ENCODE measurements around the gene STEAP1B.
"Not testable (repeated sequence)": the region's sequence is repeated elsewhere in the genome, so short reads cannot be mapped to it uniquely, and the experiment has no call there.

Gene STEAP1B

DNA sequence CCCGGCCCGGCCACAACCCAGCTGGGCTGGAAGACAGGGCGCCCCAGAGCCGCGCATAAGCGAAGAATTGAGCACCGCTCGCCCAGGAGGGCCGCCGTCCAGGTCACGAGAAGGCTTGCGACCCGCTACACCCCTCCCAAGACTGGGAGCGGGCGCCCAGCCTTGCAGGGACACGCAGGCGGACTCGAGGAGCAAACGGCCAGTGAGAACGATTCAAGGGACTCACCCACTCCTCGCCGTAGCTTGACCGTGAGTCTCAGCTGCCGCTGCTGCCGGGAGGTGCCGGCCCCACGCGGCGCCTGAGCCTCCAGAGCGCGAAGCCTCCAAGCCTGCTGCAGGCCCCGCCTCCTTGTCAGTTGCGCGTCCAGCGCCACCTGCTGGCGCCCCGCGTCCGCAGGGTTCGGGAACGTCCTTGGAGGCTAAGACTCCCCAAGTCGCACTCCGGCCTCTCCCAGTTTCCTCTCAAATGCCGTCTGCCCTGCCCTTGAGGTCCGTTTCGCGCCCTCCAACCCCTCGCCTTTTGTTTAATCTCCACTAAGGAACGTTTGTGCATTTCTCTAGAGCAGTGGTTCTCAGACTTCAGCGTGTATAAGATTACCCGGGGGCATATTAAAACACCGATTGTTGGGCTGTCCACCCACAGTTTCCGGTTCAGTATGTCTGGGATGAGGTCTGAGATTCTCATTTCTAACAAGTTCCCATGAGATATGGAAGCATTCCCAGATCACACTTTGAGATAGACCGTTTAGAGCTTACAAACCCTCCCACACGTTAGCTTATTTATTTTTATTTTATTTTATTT lies at the start of gene STEAP1B:
TSS of gene STEAP1B (minus strand) at position 301 of the 802 bp plus-strand sequence. CDS start 5,333 bp downstream, outside the sequence.
- peak; percentile 52 to 55 for DNase-seq (ENCODE audit: low read depth in 2 of 2)

DNA sequence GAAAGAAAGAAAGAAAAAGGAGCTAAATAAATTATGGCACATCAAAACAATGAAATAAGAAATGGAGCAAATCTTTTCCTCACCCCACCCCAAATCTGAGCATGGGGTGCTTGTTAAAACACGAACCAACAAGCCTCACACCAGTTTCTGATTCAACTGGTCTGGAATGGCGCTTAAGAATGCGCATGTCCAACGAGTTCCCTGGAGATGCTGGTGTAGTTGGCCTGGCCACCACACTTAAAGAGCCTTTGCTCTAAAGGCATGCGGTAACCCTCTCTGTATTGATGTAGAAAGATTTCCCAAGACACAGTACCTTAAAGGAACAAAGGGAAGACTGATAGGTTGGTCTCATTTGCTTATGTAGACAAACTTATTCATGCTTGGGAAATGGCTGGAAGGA lies 49.1 kb upstream of the STEAP1B start:
- DNase-seq (ENCODE audit: low read depth in 2 of 2) = no peak

DNA sequence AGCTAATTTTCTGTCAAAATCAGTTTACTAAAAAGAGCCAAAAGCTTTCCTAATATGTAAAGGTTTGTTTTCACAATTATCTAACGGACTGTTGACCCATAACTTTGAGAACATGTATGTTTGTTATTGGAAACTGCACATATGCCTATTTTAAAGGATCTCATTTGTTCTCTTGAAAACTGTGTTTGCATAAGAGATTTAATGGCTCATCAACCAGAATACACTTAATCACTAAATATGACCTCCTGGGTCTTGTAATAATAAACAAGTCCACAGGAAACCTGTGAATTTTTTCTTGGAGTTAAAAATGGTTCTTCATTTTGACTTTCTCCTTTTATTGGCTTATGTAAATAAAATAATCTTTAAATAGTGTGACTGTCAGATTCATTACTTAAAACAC lies 48.3 kb upstream of the STEAP1B start:
- no peak for DNase-seq (ENCODE audit: low read depth in 2 of 2)

DNA sequence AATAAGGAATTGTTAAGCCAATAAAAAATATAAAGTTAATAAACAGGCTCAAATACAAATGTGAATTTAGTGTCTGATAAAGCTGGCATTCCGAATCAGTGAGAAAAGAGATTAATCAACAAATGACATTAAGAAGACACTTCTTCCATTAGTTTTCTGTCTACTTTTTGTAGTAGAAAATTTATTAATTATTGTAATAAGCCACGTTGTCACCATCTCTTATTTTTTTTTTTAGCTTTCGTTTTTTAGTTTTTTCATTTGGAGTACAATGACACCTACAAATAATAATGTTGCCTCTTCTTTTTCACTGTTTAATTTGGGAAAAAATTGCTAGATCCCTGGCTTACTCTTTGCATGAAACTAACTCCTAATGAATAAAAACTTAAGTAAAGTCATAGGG lies 46.8 kb upstream of the STEAP1B start:
- no peak for DNase-seq (ENCODE audit: low read depth in 2 of 2)

DNA sequence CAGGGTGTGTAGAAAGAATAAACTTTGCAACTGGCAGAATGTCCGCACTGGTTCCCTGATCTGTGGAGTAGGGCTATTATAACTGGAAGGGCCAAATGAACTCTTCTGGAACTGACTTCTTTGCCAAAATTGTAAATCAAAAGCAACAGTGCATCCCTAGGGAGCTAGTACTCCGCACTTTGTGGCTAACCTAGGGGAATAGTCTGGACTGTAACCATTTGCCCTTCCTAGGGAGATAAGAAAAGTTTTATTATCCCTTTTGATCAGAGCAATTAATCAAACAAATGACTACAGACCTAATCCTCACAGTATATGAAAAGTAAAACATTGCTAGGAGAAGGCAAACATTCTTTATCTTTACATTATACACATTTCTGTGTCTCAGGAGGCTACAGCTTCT lies 45.5 kb upstream of the STEAP1B start:
- DNase-seq (ENCODE audit: low read depth in 2 of 2) = no peak

DNA sequence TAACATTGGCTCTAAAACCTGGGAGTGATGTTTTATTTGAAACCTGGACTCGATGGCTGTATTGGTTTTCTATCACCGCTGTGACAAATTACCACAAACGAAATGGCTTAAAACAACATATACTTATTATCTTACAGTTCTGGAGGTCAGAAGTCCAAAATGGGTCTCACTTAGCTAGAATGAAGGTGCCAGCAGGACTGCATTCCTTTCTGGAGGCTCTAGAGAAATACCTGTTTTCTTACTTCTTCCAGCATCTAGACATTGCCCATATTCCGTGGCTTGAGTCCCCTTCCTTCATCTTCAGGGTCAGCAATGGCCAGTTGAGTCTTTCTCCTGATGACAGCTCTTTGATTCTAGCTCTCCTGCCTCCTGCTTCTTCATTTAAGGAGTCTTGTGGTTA lies 44.3 kb upstream of the STEAP1B start:
- no peak for DNase-seq (ENCODE audit: low read depth in 2 of 2)

DNA sequence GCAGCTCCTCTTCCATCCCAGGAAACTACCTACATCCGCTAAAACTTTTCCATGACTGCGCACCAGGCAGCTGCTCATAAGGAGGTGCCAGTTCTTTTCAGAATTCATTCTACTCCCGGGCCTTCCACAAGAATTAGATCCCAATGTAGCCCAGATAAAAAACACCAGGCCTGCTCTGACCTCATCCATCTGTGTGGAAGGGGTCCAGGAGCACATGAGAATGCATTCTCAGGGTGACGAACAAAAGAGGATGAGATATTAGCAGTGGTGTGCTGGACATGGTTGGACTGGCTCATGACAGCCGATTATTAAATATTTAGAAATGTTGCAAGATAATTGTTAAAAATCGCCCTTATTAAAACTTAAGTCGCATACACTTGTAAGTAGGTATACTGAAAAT lies 43.2 kb upstream of the STEAP1B start:
- DNase-seq (ENCODE audit: low read depth in 2 of 2) = no peak

DNA sequence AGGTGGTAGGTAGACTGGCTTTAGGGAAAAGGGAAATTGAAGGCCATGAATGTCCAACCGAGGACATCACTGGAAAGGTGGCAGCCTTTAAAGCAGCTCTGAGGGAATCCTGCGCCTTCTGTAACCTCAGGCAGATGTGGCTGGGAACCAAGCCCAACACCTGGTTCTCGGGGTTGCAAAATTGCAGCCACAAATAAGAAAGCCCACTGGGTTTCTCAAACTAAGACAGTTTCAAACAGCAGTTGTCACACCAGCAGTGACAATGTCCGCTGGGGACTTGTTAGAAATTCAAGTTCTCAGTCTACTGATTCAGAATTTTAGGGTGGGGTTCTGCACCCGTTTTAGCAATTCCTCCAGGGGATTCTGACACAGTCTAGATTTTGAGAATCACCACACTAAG lies 42.7 kb upstream of the STEAP1B start:
- no peak for DNase-seq (ENCODE audit: low read depth in 2 of 2)

DNA sequence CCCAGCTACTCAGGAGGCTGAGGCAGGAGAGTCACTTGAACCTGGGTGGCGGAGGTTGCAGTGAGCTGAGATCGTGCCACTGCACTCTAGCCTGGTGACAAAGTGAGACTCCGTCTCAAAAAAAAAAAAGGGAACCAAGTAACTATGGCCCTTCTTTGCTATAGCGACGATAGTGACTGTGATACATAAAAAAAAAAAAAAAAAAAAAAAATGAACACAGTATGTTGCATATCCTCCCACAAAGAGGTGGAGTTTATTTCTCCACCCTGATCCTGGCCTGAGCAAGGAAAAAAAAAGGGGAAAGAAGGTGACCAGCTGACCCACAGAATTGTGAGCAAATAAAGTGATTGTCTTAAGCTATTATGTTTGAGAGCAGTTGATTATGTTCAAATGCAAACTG lies 42.3 kb upstream of the STEAP1B start:
- no peak for DNase-seq (ENCODE audit: low read depth in 2 of 2)

DNA sequence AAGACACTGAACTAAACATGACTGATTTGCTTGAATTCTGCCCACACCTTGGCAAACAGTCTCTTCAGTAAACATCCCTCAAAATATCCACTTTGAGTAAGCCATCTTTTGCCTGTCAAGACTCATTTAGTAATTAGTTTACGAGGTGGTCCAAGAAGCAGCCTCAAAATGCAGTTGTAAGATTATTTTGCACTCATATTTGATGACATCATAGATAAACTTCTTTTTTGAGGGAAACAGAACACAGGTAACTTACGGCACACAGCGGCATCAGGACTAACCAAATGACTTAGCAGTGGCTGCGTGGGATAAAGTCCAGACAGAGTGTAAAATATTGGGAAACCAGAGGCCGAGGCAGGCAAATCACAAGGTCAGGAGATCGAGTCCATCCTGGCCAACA lies 41.8 kb upstream of the STEAP1B start:
- no peak for DNase-seq (ENCODE audit: low read depth in 2 of 2)

DNA sequence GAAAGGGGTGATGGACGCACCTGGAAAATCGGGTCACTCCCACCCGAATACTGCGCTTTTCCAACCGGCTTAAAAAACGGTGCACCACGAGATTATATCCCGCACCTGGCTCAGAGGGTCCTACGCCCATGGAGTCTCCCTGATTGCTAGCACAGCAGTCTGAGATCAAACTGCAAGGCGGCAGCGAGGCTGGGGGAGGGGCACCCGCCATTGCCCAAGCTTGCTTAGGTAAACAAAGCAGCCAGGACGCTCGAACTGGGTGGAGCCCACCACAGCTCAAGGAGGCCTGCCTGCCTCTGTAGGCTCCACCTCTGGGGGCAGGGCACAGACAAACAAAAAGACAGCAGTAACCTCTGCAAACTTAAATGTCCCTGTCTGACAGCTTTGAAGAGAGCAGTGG lies 28.5 kb upstream of the STEAP1B start:
- DNase-seq (ENCODE audit: low read depth in 2 of 2) = not testable (repeated sequence)

DNA sequence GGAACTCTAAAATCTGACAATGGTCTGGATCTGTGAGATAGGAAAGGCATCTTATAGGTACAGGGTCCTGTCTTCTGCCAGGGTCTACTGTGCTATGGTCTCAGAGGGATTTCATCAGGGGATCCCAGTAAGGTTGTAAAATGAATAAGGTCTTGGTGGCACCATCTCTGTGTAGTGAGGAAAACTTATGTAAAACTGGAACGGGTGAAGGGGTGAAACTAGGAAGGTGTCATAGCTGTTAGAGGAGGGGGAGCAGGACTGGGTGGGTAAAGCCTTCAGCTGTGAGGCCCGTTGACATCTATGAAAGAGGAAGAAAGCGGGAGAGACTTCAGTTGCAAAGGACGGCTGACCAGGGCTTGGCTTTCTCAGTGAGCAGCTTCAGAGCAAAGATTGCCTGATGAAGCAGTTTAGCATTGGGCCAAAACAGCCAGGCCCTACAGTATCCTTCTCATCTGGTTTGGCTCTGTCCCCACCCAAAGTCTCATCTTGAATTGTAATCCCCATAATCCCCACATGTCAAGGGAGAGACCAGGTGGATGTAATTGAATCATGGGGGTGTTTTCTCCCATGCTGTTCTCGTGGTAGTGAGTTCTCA lies 24.5 kb upstream of the STEAP1B start:
- not testable (repeated sequence) for DNase-seq (ENCODE audit: low read depth in 2 of 2)

DNA sequence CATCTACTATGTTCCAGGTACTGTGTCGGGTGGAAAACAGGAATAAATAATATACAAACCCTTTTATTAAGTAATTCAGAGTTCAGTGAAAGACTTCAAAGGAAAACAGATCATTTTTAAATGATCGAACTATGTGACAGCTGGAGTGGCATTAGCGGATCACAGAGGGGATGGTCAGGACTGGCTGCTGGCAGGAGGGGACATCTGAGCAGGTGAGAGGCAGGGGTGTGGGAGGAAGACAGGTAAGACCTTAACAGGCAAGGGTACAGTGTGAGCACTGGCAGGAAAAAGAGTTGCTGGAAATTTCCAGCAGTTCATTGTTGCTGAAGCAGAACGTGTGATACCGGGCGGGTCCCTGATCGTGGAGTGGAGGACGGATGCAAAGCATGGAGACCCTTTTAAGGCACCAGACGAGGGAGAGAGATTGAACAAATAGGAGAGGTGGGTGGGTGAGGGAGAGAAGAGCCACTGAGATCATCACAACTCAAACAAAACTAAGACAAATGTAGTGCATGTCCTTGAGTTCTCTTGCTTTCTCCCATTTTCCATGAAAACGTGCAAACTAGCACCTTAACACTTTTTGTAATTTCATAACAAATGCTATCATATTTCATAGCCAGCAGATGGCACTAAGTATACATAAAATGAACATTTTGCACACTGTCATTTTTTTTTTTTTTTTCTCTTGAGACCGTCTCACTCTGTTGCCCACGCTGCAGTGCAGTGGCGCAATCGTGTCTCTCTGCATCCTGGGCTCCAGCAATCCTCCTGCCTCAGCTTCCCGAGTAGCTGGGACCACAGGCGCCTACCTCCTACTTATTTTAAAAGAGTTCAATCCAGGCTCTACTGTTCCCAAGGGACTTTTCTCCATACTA lies 23.7 kb upstream of the STEAP1B start:
- peak in 1 of 2 experiments; percentile 6 for DNase-seq (ENCODE audit: low read depth in 2 of 2)

DNA sequence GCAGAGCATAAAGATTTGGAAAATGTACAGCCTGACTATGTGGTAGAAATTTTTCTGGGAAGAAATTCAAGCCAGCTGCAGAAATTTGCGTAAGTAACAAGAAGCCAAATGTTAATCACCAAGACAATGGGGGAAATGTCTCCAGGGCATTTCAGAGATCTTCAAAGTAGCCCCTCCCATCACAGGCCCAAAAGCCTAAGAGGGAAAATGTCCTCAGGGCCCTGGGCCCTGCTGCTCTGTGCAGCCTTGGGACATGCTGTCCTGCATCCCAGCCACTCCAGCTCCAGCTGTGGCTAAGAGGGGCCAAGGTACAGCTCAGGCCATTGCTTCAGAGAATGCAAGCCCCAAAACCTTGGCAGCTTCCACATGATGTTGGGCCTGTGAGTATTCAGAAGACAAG lies 19.6 kb upstream of the STEAP1B start:
- DNase-seq (ENCODE audit: low read depth in 2 of 2) = not testable (repeated sequence)

DNA sequence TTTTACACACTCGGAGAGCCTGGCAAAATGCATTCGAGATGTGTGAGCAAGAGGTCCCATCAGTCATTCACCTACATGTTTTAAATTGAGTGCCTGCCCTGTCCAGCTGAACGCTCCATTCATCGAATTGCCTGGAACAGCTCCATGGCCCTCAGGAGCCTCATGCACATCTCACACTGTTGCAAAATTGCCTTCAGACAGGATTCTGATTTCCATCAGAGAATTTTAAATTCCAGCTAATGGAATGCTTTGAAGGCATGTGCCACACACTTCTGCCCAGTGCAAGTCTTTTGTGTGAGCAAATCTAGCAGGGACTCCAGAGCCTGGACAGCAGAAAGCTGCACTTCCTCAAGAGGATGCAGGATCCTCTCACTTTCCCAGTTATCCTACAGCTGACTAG lies 17.0 kb upstream of the STEAP1B start:
- not testable (repeated sequence) for DNase-seq (ENCODE audit: low read depth in 2 of 2)

DNA sequence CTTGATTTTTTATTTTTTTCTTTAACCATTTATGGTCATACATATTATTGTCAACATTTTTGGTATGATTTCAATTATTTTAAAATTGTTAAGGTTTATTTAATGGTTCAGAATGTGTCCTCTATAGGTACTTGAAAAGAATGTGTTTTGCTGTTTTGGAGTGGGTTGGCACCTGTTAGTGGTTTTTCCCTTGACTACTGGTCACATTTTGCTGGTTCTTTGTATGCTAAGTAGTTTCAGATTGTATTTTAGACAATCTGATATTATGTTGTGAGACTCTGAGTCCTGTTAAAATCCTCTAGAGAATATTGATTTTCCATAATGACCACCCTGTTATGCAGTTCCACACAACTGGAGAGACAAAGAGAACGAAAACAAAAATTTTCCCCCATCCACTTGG lies 15.0 kb upstream of the STEAP1B start:
- not testable (repeated sequence) for DNase-seq (ENCODE audit: low read depth in 2 of 2)

DNA sequence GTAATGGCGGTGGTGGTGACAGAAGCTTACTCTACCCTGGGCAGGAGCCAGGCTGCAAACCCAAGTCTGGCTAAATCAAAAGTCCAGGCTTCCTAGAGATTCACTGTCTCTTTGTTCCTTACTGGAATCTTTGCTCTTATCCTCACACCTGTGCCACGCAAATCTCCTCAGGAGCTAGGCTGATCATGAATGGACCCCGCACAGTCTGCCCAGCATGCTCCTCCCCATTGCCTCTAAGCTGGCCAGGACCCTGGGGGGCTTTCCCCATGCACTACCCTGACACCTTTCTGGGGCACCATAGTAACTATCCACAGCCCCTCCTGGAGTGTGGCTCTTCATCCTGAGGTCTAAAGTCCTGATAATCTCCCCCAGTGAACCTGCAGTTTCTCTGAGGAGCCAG lies 7.3 kb upstream of the STEAP1B start:
- not testable (repeated sequence) for DNase-seq (ENCODE audit: low read depth in 2 of 2)

DNA sequence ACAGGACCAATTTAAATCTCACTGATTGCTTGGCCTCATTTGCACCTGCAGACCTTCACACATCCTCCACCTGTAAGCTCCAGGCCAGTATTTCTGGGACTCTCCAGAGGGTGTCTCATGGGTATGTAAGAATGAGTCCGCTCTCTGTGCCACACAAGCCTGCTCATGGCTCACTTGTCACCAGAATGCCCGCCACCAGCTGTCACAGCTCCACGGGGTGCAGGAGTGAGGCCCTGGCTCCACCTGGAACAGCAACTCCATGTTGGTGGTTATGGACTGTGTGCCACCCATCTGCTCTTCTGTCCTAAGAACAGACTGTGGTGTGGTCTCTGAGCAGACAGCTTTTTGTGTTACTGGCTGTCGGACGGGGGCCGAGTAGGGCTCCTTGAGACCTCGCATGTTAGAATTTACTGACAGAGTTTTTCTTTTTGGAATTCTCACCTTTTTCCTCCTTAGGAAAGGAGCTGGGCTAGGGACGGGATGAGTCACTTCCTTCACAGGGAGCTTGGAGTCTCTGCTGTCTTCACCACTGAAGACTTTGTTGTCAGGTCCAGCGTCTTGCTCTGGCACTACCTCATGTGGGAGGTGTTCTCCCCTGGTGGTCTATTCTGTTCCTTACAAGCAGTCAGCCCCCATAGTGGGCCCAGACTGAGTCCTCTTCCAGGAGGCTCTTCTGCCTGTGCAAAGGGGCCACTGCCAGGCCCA lies 6.5 kb upstream of the STEAP1B start:
- not testable (repeated sequence) for DNase-seq (ENCODE audit: low read depth in 2 of 2)

DNA sequence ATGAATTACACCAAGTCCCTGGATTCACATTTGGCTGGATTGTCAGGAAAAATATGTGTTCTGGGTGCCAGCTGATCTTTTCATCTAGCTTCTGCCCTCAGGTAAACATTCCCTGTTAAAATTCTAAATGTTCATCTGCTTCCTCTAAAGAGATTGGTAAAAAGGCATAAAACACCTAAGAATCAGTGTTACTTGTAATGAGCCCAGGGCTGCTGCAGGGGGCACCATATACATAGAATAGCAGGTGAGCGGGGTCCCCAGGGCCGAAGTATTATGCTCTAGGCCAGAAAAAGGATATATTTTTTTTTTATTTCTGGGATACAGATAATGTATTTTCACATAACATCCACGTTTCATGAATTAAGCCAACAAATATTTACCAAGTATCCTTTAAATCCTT lies 4.5 kb upstream of the STEAP1B start:
- DNase-seq (ENCODE audit: low read depth in 2 of 2) = not testable (repeated sequence)

DNA sequence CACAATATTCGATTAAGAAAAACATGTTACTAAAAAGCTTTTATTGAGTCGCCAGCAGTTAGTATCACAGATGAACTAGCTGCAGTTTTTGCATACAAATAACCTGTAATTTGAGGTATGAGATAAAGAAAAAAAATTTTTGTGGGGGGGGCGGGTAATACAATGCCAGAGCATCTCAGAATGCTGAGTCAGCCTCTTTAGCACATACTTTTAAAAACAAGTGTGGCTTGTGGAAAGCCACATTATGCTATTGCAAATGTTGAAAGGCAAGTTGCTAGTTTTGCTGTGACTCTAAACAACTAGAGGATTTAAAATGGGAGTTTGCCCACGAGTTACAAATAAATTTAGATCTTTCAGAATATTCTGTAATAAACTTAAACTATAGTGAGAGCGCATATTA lies 2.1 kb upstream of the STEAP1B start:
- DNase-seq (ENCODE audit: low read depth in 2 of 2) = not testable (repeated sequence)

DNA sequence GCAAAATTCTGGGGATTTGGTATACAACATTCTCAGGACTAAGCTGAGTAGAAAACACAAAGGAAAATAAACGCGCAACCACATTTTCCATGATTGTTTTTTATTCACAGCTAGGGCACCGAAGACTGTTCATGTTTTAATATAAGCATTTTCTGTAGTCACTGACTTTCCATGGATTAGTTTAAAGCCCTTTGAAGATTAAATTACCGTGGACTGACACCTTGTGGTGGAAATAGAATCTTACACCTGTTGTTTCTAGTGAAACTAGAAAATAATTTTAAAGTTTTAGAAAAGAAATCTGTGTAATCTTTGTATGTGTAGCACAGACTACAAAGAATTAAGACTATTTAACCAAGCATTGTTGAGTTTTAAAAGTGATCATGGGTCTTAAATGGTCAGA lies 1.3 kb upstream of the STEAP1B start:
- not testable (repeated sequence) for DNase-seq (ENCODE audit: low read depth in 2 of 2)

DNA sequence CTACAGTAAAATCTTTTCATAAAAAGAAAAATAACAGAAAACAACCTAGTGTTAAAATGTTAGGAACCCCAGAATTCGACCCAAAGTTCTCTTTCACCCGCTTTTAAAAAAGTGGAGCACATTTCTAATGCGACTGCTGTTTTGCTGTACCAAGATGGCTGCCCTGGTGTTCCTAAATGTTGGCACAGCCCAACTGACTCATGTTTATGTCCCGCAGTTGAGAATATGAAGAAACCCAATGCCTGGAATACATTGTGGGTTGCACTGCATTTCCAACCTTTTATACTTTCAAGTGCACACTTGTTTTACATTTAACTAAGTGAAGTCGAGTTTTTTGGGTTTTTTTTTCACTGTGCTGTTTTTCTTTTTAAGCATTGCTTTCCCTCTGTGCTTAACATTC lies 944 bp downstream of the STEAP1B start:
- DNase-seq (ENCODE audit: low read depth in 2 of 2) = no peak

Measured in fibroblast of skin of left quadriceps (primary cell).